DMS114 treated with DMSO at 0.1 percent for 48 hours (cell line): ENCODE measurements around the gene CACNA1C.
"Not testable (repeated sequence)": the region's sequence is repeated elsewhere in the genome, so short reads cannot be mapped to it uniquely, and the experiment has no call there.

Experiments used
- DNase-seq: peaks from one replicate; lab custom pipeline; 2025; ENCODE audit not compliant: unreplicated experiment; lab: John Stamatoyannopoulos, UW

CACNA1C gene

GRCh38 chr12:2110127-2110526, 57.3 kb downstream of the CACNA1C start:
- DNase-seq = no peak

- no peak for DNase-seq
Measured at GRCh38 chr12:2110849-2111566, 58.2 kb downstream of the CACNA1C start.

GRCh38 chr12:2111826-2112225, 59.0 kb downstream of the CACNA1C start:
- no peak for DNase-seq

GRCh38 chr12:2112401-2112800, 59.6 kb downstream of the CACNA1C start:
- no peak for DNase-seq

- DNase-seq = no peak
Measured at GRCh38 chr12:2113119-2113912, 60.5 kb downstream of the CACNA1C start.

- DNase-seq = no peak
Measured at GRCh38 chr12:2114071-2114470, 61.3 kb downstream of the CACNA1C start.

GRCh38 chr12:2115101-2115845, 62.5 kb downstream of the CACNA1C start:
- no peak for DNase-seq

GRCh38 chr12:2117541-2117940, 64.8 kb downstream of the CACNA1C start:
- DNase-seq = no peak

GRCh38 chr12:2118061-2118460, 65.3 kb downstream of the CACNA1C start:
- no peak for DNase-seq

GRCh38 chr12:2118481-2119255, 65.9 kb downstream of the CACNA1C start:
- no peak for DNase-seq

GRCh38 chr12:2119266-2119665, 66.5 kb downstream of the CACNA1C start:
- no peak for DNase-seq

- no peak for DNase-seq
Measured at GRCh38 chr12:2120982-2121758, 68.4 kb downstream of the CACNA1C start.

- no peak for DNase-seq
Measured at GRCh38 chr12:2124466-2125023, 71.8 kb downstream of the CACNA1C start.

GRCh38 chr12:2125651-2126522, 73.1 kb downstream of the CACNA1C start:
- DNase-seq = no peak

- no peak for DNase-seq
Measured at GRCh38 chr12:2126676-2127406, 74.1 kb downstream of the CACNA1C start.

- no peak for DNase-seq
Measured at GRCh38 chr12:2129076-2129475, 76.3 kb downstream of the CACNA1C start.

- DNase-seq = not testable (repeated sequence)
Measured at GRCh38 chr12:2135661-2136418, 83.1 kb downstream of the CACNA1C start.

GRCh38 chr12:2136901-2137300, 84.1 kb downstream of the CACNA1C start:
- DNase-seq = no peak
